ENCODE results near the gene CELF4.

Gene CELF4

GRCh38 chr18:37494406-37494805 lies 71.2 kb downstream of the CELF4 start:
- no peaks in the 10 kb centered on the region for H3K36me3 ChIP-seq (ENCODE audit: insufficient read depth, low read length)
- no peaks in the 10 kb centered on the region for H3K9me3 ChIP-seq (ENCODE audit: control insufficient read depth, insufficient read depth, low read length)

GRCh38 chr18:37493352-37493935 lies 72.2 kb downstream of the CELF4 start:
- H3K9me3 ChIP-seq (ENCODE audit: control insufficient read depth, insufficient read depth, low read length): no peaks in the 10 kb centered on the region
- H3K9ac ChIP-seq (ENCODE audit: low read depth, low read length): no peak overlapping the region
- H3K36me3 ChIP-seq (ENCODE audit: insufficient read depth, low read length): no peaks in the 10 kb centered on the region
- H3K4me1 ChIP-seq (ENCODE audit: insufficient read depth, low read length): peaks cover 25% of the 10 kb centered on the region

More at GRCh38 chr18:37494406-37494805, 71.2 kb downstream of the CELF4 start:
- peaks cover 22% of the 10 kb centered on the region for H3K4me1 ChIP-seq (ENCODE audit: insufficient read depth, low read length)
- no peak overlapping the region for H3K9ac ChIP-seq (ENCODE audit: low read depth, low read length)

GRCh38 chr18:37492952-37493351 lies 72.6 kb downstream of the CELF4 start:
- Histone ChIP-seq H3K9ac (ENCODE audit: low read depth, low read length) (no peak overlapping the region), H3K4me1 (ENCODE audit: insufficient read depth, low read length) (peaks cover 29% of the 10 kb centered on the region), H3K36me3 (ENCODE audit: insufficient read depth, low read length) (no peaks in the 10 kb centered on the region), H3K9me3 (ENCODE audit: control insufficient read depth, insufficient read depth, low read length) (no peaks in the 10 kb centered on the region)

- H3K4me1 ChIP-seq (ENCODE audit: insufficient read depth, low read length): peaks cover 38% of the 10 kb centered on the region
- H3K9ac ChIP-seq (ENCODE audit: low read depth, low read length): no peak overlapping the region
- no peaks in the 10 kb centered on the region for H3K9me3 ChIP-seq (ENCODE audit: control insufficient read depth, insufficient read depth, low read length)
- no peaks in the 10 kb centered on the region for H3K36me3 ChIP-seq (ENCODE audit: insufficient read depth, low read length)
Measured at GRCh38 chr18:37491526-37491925, 74.1 kb downstream of the CELF4 start.

- H3K4me1 ChIP-seq (ENCODE audit: insufficient read depth, low read length): peaks cover 43% of the 10 kb centered on the region
- H3K9me3 ChIP-seq (ENCODE audit: control insufficient read depth, insufficient read depth, low read length): no peaks in the 10 kb centered on the region
- H3K36me3 ChIP-seq (ENCODE audit: insufficient read depth, low read length): no peaks in the 10 kb centered on the region
- no peak overlapping the region for H3K9ac ChIP-seq (ENCODE audit: low read depth, low read length)
Measured at GRCh38 chr18:37489998-37490397, 75.6 kb downstream of the CELF4 start.

- no peak overlapping the region for H3K9ac ChIP-seq (ENCODE audit: low read depth, low read length)
- peaks cover 43% of the 10 kb centered on the region for H3K4me1 ChIP-seq (ENCODE audit: insufficient read depth, low read length)
- no peaks in the 10 kb centered on the region for H3K9me3 ChIP-seq (ENCODE audit: control insufficient read depth, insufficient read depth, low read length)
- H3K36me3 ChIP-seq (ENCODE audit: insufficient read depth, low read length): no peaks in the 10 kb centered on the region
Measured at GRCh38 chr18:37489011-37489410, 76.6 kb downstream of the CELF4 start.

- Histone ChIP-seq H3K4me1 (ENCODE audit: insufficient read depth, low read length) (peaks cover 54% of the 10 kb centered on the region), H3K9me3 (ENCODE audit: control insufficient read depth, insufficient read depth, low read length) (no peaks in the 10 kb centered on the region), H3K36me3 (ENCODE audit: insufficient read depth, low read length) (no peaks in the 10 kb centered on the region), H3K9ac (ENCODE audit: low read depth, low read length) (no peak overlapping the region)
Measured at GRCh38 chr18:37487400-37487867, 78.2 kb downstream of the CELF4 start.

- H3K36me3 ChIP-seq (ENCODE audit: insufficient read depth, low read length): no peaks in the 10 kb centered on the region
- H3K4me1 ChIP-seq (ENCODE audit: insufficient read depth, low read length): peaks cover 55% of the 10 kb centered on the region
Measured at GRCh38 chr18:37486848-37487247, 78.8 kb downstream of the CELF4 start.

GRCh38 chr18:37484983-37485834 lies 80.4 kb downstream of the CELF4 start:
- no peaks in the 10 kb centered on the region for H3K9me3 ChIP-seq (ENCODE audit: control insufficient read depth, insufficient read depth, low read length)
- H3K9ac ChIP-seq (ENCODE audit: low read depth, low read length): peak overlapping the region; percentile 62
- no peaks in the 10 kb centered on the region for H3K36me3 ChIP-seq (ENCODE audit: insufficient read depth, low read length)
- H3K4me1 ChIP-seq (ENCODE audit: insufficient read depth, low read length): peaks cover 53% of the 10 kb centered on the region

More at GRCh38 chr18:37486848-37487247, 78.8 kb downstream of the CELF4 start:
- no peaks in the 10 kb centered on the region for H3K9me3 ChIP-seq (ENCODE audit: control insufficient read depth, insufficient read depth, low read length)
- H3K9ac ChIP-seq (ENCODE audit: low read depth, low read length): no peak overlapping the region

- H3K4me1 ChIP-seq (ENCODE audit: insufficient read depth, low read length): peaks cover 42% of the 10 kb centered on the region
- no peaks in the 10 kb centered on the region for H3K9me3 ChIP-seq (ENCODE audit: control insufficient read depth, insufficient read depth, low read length)
- H3K36me3 ChIP-seq (ENCODE audit: insufficient read depth, low read length): no peaks in the 10 kb centered on the region
- peak overlapping the region; percentile 56 for H3K9ac ChIP-seq (ENCODE audit: low read depth, low read length)
Measured at GRCh38 chr18:37483984-37484819, 81.4 kb downstream of the CELF4 start.

GRCh38 chr18:37483221-37483971 lies 82.2 kb downstream of the CELF4 start:
- Histone ChIP-seq H3K9ac (ENCODE audit: low read depth, low read length) (peak overlapping the region; percentile 3; the same call in 1 of the 2 replicates), H3K36me3 (ENCODE audit: insufficient read depth, low read length) (no peaks in the 10 kb centered on the region)

GRCh38 chr18:37482433-37482832 lies 83.2 kb downstream of the CELF4 start:
- H3K9ac ChIP-seq (ENCODE audit: low read depth, low read length): no peak overlapping the region
- H3K9me3 ChIP-seq (ENCODE audit: control insufficient read depth, insufficient read depth, low read length): no peaks in the 10 kb centered on the region
- H3K4me1 ChIP-seq (ENCODE audit: insufficient read depth, low read length): peaks cover 29% of the 10 kb centered on the region
- no peaks in the 10 kb centered on the region for H3K36me3 ChIP-seq (ENCODE audit: insufficient read depth, low read length)

More at GRCh38 chr18:37483221-37483971, 82.2 kb downstream of the CELF4 start:
- no peaks in the 10 kb centered on the region for H3K9me3 ChIP-seq (ENCODE audit: control insufficient read depth, insufficient read depth, low read length)
- H3K4me1 ChIP-seq (ENCODE audit: insufficient read depth, low read length): peaks cover 35% of the 10 kb centered on the region

GRCh38 chr18:37482002-37482401 lies 83.6 kb downstream of the CELF4 start:
- Histone ChIP-seq H3K9ac (ENCODE audit: low read depth, low read length) (no peak overlapping the region), H3K36me3 (ENCODE audit: insufficient read depth, low read length) (no peaks in the 10 kb centered on the region), H3K9me3 (ENCODE audit: control insufficient read depth, insufficient read depth, low read length) (no peaks in the 10 kb centered on the region), H3K4me1 (ENCODE audit: insufficient read depth, low read length) (peaks cover 24% of the 10 kb centered on the region)

GRCh38 chr18:37481491-37481890 lies 84.1 kb downstream of the CELF4 start:
- no peaks in the 10 kb centered on the region for H3K36me3 ChIP-seq (ENCODE audit: insufficient read depth, low read length)
- H3K9ac ChIP-seq (ENCODE audit: low read depth, low read length): no peak overlapping the region
- peaks cover 22% of the 10 kb centered on the region for H3K4me1 ChIP-seq (ENCODE audit: insufficient read depth, low read length)
- H3K9me3 ChIP-seq (ENCODE audit: control insufficient read depth, insufficient read depth, low read length): no peaks in the 10 kb centered on the region
